MM.1S (cell line): Measurements from ENCODE around the gene YWHAH.

Experiments used
- DNase-seq: peaks from one replicate; pipeline ENCODE4 v3.0.0-alpha.2; 2015
- H2AFZ ChIP-seq: fragments of 300-600 bp; sonication (generic); 2 replicates; pipeline ENCODE4 v1.6.0; 2016; ENCODE audit warnings: antibody characterized with exemption, low read length
- H3F3A ChIP-seq: fragments of 300-600 bp; sonication (generic); 2 replicates; pipeline ENCODE4 v1.6.1; 2016; ENCODE audit warnings: mild to moderate bottlenecking, antibody characterized with exemption, low read length, moderate library complexity, mixed read lengths; ENCODE audit not compliant: insufficient read depth
- H3K27ac ChIP-seq: fragments of 300-600 bp; sonication (generic); 2 replicates; pipeline ENCODE4 v1.5.1; 2016; ENCODE audit warnings: mild to moderate bottlenecking, low read length
- H3K27me3 ChIP-seq: fragments of 300-600 bp; sonication (generic); replicated peaks from 2 replicates; pipeline ENCODE4 v1.6.0; 2016; ENCODE audit warnings: low read length; ENCODE audit not compliant: insufficient read depth
- H3K36me3 ChIP-seq: fragments of 300-600 bp; sonication (generic); replicated peaks from 2 replicates; pipeline ENCODE4 v1.6.1; 2016; ENCODE audit warnings: mild to moderate bottlenecking, low read length, mixed read lengths; ENCODE audit not compliant: insufficient read depth
- H3K4me1 ChIP-seq: fragments of 300-600 bp; sonication (generic); 2 replicates; pipeline ENCODE4 v1.6.1; 2016; ENCODE audit warnings: low read length, mixed read lengths
- H3K4me2 ChIP-seq: fragments of 300-600 bp; sonication (generic); 2 replicates; pipeline ENCODE4 v1.6.0; 2016; ENCODE audit warnings: low read depth, low read length
- H3K4me3 ChIP-seq: fragments of 300-600 bp; sonication (generic); 2 replicates; pipeline ENCODE4 v1.5.1; 2016; ENCODE audit warnings: low read length, mixed read lengths
- H3K79me2 ChIP-seq: fragments of 300-600 bp; sonication (generic); 2 replicates; pipeline ENCODE4 v1.6.1; 2016; ENCODE audit warnings: mixed run types, low read length, mixed read lengths
- H3K9ac ChIP-seq: fragments of 300-600 bp; sonication (generic); 2 replicates; pipeline ENCODE4 v1.6.1; 2016; ENCODE audit warnings: low read length, mixed read lengths
- H3K9me2 ChIP-seq: fragments of 300-600 bp; sonication (generic); replicated peaks from 2 replicates; pipeline ENCODE4 v1.6.1; 2016; ENCODE audit warnings: mild to moderate bottlenecking, low read length, mixed read lengths; ENCODE audit not compliant: insufficient read depth
- H3K9me3 ChIP-seq: fragments of 300-600 bp; sonication (generic); replicated peaks from 2 replicates; pipeline ENCODE4 v1.6.1; 2016; ENCODE audit warnings: mild to moderate bottlenecking, low read length, mixed read lengths; ENCODE audit not compliant: insufficient read depth
- H4K20me1 ChIP-seq: fragments of 300-600 bp; sonication (generic); 2 replicates; pipeline ENCODE4 v1.6.1; 2016; ENCODE audit warnings: mild to moderate bottlenecking, low read length, moderate library complexity, mixed read lengths; ENCODE audit not compliant: insufficient read depth
- EZH2 ChIP-seq: fragments of 300-600 bp; sonication (generic); optimal IDR thresholded peaks from 2 replicates; pipeline ENCODE3; 2017; ENCODE audit warnings: low read depth, mild to moderate bottlenecking, antibody characterized with exemption, low read length, mixed read lengths
- EZH2phosphoT487 ChIP-seq: fragments of 300-600 bp; sonication (generic); IDR thresholded peaks from 2 replicates; pipeline ENCODE4 v1.6.1; 2018; ENCODE audit warnings: antibody characterized with exemption, low read length
- TF ChIP-seq, protein P1 (sequence below): fragments of 300-600 bp; sonication (generic); IDR thresholded peaks from 2 replicates; pipeline ENCODE4 v1.5.1; 2016; ENCODE audit warnings: antibody characterized with exemption, low read length, mixed read lengths

The YWHAH gene

DNA sequence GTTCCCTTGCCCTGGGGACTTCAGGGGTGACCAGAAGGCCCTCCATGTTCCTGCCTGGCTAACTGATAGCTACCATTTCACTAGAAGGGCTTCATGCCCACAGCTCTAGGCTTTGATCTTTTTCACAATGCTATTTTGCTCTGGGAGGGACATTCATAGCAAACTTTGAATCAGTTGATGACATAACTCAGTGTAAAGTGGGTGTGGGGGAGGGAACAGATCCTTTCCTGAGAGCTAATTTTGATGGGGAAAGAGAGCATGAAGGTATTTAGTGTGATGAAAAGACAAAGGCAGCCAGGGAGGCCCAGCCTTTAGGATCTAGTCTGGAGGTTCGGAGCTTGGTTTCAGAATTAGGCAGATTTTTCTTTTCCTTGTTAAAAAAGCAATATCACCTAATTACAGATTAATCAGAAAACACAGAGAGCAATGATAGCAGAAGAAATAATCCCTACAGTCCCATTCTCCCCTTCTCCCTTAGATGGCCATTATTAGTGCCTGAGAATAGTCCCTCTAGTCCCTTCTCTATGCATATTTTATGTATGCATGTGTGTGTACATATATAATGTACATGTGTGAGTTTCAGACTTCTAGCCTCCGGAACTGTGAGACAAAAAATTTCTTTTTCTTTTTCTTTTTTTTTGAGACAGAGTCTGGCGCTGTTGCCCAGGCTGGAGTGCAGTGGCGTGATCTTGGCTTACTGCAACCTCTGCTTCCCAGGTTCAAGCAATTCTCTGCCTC lies 46.9 kb downstream of the YWHAH start:
- Histone ChIP-seq H3K4me1 (no peaks in the 10 kb centered on the region), H3K27ac (no peak overlapping the region), H3K27me3 (no peaks in the 10 kb centered on the region), H3K79me2 (no peaks in the 10 kb centered on the region), H3K36me3 (no peaks in the 10 kb centered on the region), H4K20me1 (no peaks in the 10 kb centered on the region), H2AFZ (no peak overlapping the region), H3K9me2 (no peaks in the 10 kb centered on the region), H3K9me3 (no peaks in the 10 kb centered on the region), H3F3A (no peaks in the 10 kb centered on the region), H3K4me3 (no peak overlapping the region), H3K9ac (no peak overlapping the region), H3K4me2 (no peak overlapping the region)
- DNase-seq = no peak
- TF ChIP-seq, protein P1, sequence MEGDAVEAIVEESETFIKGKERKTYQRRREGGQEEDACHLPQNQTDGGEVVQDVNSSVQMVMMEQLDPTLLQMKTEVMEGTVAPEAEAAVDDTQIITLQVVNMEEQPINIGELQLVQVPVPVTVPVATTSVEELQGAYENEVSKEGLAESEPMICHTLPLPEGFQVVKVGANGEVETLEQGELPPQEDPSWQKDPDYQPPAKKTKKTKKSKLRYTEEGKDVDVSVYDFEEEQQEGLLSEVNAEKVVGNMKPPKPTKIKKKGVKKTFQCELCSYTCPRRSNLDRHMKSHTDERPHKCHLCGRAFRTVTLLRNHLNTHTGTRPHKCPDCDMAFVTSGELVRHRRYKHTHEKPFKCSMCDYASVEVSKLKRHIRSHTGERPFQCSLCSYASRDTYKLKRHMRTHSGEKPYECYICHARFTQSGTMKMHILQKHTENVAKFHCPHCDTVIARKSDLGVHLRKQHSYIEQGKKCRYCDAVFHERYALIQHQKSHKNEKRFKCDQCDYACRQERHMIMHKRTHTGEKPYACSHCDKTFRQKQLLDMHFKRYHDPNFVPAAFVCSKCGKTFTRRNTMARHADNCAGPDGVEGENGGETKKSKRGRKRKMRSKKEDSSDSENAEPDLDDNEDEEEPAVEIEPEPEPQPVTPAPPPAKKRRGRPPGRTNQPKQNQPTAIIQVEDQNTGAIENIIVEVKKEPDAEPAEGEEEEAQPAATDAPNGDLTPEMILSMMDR = no peak
- no peak for TF ChIP-seq EZH2
- no peak for TF ChIP-seq EZH2phosphoT487

- Histone ChIP-seq H3K9me2 (no peaks in the 10 kb centered on the region), H3K36me3 (no peaks in the 10 kb centered on the region), H3K27me3 (no peaks in the 10 kb centered on the region), H3K4me2 (no peak overlapping the region), H3K9ac (no peak overlapping the region), H3K4me1 (no peaks in the 10 kb centered on the region), H3F3A (no peaks in the 10 kb centered on the region), H3K79me2 (no peaks in the 10 kb centered on the region), H4K20me1 (no peaks in the 10 kb centered on the region), H2AFZ (no peak overlapping the region), H3K4me3 (no peak overlapping the region), H3K9me3 (no peaks in the 10 kb centered on the region), H3K27ac (no peak overlapping the region)
- DNase-seq = no peak
- TF ChIP-seq EZH2 = no peak
- no peak for TF ChIP-seq EZH2phosphoT487
- TF ChIP-seq, protein P1 = no peak
These were observed 50.7 kb downstream of the YWHAH start for GRCh38 chr22:31995046-31995445.

DNA sequence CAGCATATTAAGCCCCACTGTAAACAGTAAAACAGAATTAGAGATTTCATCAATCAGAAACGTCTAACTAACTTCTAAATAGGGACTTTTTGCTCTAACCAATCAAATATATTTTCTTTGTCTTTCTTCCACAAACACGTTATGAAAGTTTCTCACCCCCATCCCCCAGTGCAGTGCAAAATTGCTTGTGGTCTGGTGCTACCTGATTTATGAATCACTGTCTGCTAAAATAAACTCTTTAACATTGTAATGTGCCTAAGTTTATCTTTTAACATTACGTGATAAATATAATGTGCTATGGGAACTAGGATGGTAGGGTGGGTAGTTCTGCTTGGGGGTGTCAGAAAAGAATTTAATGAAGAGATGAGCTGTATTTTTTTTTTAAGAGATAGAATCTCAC lies 51.5 kb downstream of the YWHAH start:
- TF ChIP-seq, protein P1 = no peak
- TF ChIP-seq EZH2 = no peak
- TF ChIP-seq EZH2phosphoT487 = no peak
- H2AFZ ChIP-seq = no peak overlapping the region
- H3K4me3 ChIP-seq = no peak overlapping the region
- H3K4me1 ChIP-seq = no peaks in the 10 kb centered on the region
- H3K4me2 ChIP-seq = no peak overlapping the region
- H3K27ac ChIP-seq = no peak overlapping the region
- no peaks in the 10 kb centered on the region for H3K79me2 ChIP-seq
- H3F3A ChIP-seq = no peaks in the 10 kb centered on the region
- no peaks in the 10 kb centered on the region for H3K36me3 ChIP-seq
- H3K27me3 ChIP-seq = no peaks in the 10 kb centered on the region
- H4K20me1 ChIP-seq = no peaks in the 10 kb centered on the region
- no peaks in the 10 kb centered on the region for H3K9me3 ChIP-seq
- H3K9ac ChIP-seq = no peak overlapping the region
- no peaks in the 10 kb centered on the region for H3K9me2 ChIP-seq
- DNase-seq = no peak
